DOHH2 (cell line): Measurements from ENCODE around the gene SIGLEC9.

Experiments
- CTCF ChIP-seq: fragments of 200-600 bp; sonication (generic); IDR thresholded peaks from one replicate; pipeline ENCODE4 v1.5.1; 2014; ENCODE audit warnings: antibody characterized with exemption, mild to moderate bottlenecking, low read depth, low read length; ENCODE audit not compliant: poor library complexity, severe bottlenecking
- EZH2phosphoT487 ChIP-seq: fragments of 200-600 bp; sonication (generic); IDR thresholded peaks from 2 replicates; pipeline ENCODE4 v1.6.1; 2017; ENCODE audit warnings: borderline replicate concordance, mild to moderate bottlenecking, antibody characterized with exemption, low read length, moderate library complexity, mixed read lengths

- no peak for TF ChIP-seq CTCF
- no peak for TF ChIP-seq EZH2phosphoT487
These were observed 31.6 kb upstream of the SIGLEC9 start for GRCh38 chr19:51093101-51093500.
